ENCODE measurements around the gene MSH3.
"Not testable (repeated sequence)": the region's sequence is repeated elsewhere in the genome, so short reads cannot be mapped to it uniquely, and the experiment has no call there.

The MSH3 gene

DNA sequence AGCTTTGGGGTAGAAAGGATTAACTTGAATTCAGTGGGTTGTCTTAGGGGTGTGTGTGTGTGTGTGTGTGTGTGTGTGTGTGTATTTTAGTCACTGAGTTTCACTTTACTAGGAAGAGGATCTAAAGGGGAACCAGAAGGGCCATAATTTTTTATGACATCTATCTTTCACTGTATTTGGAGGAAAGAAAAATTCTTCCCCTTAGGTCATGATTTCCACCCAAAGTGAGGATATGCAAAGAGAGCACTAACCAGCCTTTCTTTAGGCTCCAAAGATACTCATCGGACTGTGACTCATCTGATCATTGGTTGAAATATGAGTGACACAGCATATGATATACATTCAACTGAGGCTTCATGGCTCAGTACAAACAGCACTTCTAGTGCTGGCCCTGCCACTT lies 230.5 kb downstream of the MSH3 start:
- in situ Hi-C loops (cut with MboI; ENCODE audit: low sequenced_read_pairs): no loop called here

- in situ Hi-C loops (cut with MboI; ENCODE audit: low sequenced_read_pairs): no loop called here
These were observed 231.0 kb downstream of the MSH3 start for GRCh38 chr5:80885396-80886000.

DNA sequence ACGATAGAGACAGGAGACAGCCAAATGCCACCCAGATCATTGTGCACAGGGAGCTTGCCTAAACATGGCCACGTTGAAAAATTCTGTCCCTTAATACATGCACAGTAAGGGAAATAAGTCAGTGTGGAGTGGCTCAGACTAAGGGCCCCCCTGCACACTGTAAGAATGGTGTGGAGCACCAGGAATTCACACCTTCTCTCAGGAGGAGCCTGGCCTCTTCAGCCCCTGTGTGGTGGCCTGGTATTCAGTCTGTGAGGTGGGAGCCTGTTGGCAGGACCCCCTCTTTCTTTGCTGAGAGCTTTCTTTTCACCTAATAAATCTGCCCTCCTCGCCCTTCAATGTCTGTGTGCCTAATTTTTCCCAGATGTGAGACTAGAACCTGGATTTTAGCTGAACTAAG lies 239.6 kb downstream of the MSH3 start:
- in situ Hi-C loops (cut with MboI; ENCODE audit: low sequenced_read_pairs): no loop called here

DNA sequence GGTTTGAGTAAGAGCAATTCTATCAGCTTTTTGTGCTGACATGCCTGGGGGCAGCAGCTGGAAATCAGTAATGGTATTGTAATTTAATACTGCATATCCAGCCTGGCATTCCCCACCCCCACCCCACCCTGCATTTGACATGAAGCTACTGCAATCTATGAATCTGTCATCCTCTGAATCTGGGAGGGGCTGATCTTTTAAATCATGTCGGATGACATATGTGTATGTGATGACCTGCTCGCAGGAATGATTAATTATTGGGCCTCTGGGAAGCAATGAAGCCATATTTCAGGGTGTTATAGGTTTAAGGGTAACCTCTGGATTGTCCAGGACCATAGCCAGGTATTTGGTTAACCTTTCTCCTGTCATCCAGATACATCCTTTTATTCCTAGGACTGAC lies 241.1 kb downstream of the MSH3 start:
- in situ Hi-C loops (cut with MboI; ENCODE audit: low sequenced_read_pairs): no loop called here

GRCh38 chr5:80902624-80903023 lies 248.2 kb downstream of the MSH3 start:
- in situ Hi-C loops (cut with MboI; ENCODE audit: low sequenced_read_pairs): not testable (repeated sequence)

DNA sequence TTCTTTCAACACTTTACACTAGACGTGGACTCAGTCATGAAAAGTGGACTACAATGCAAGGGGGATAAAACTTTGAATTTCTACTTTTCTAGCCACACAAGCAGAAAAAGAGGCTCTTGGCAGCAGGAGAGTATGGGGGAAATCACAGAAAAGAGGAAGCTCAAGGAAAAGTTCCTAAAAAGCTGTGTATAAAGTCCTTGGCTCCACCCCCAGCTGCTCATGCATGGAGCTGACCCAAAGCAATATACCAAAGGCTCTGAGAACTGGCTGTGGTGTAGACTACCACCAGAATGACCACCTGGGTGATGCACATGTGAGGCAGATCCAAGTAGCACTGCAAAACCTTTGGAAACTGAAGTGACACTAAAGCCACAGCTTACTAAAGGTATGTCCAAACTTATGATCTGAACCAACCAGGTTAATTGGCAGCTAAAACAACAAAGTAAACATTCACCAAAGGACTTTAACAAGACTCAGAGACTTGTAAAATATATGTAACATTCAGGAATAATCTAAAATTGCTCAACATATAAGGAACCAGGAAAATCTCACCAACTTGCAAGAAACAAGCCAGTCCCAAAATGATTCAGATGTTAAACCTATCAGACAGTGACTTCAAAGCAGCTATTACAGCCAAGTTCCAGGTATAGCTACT lies 250.2 kb downstream of the MSH3 start:
- in situ Hi-C loops (cut with MboI; ENCODE audit: low sequenced_read_pairs): no loop called here

GRCh38 chr5:80905405-80905804 lies 251.0 kb downstream of the MSH3 start:
- in situ Hi-C loops (cut with MboI; ENCODE audit: low sequenced_read_pairs): no loop called here

DNA sequence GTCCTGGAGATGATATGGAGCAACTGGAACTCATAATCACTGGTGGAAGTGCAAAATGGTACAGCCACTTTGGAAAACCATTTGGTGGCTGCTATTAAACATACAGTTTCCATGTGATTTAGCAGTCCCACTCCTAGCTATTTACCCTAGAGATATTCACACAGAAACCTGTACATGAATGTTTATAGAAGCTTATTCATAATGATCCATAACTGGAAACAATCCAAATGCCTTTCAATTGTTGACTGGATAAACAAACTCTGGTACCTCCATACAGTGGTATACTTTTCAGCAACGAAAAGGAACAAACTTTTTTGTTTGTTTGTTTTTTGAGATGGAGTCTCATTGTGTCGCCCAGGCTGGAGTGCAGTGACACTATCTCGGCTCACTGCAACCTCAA lies 258.0 kb downstream of the MSH3 start:
- in situ Hi-C loops (cut with MboI; ENCODE audit: low sequenced_read_pairs): no loop called here

- in situ Hi-C loops (cut with MboI; ENCODE audit: low sequenced_read_pairs): no loop called here
These were observed 261.3 kb downstream of the MSH3 start for GRCh38 chr5:80915716-80916115.

DNA sequence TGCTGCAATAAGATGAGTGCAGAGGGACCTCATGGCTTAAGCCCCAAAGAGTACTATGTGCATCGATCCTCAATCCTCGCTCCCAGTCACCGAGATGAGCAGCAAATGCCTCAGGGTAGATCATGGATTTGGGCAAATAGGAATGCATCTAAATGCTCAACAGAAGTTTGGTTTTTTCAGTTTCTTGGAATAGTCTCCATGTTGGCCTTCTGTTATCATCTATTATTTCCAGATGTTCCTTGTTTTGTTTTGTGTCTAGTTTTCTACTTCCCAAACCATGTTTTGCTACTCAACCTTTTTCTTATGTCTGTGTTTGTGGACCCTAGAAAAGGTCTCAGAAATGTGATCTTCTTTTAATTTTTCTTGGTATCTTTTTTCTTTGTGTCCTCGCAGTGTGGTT lies 262.2 kb downstream of the MSH3 start:
- in situ Hi-C loops (cut with MboI; ENCODE audit: low sequenced_read_pairs): no loop called here

- in situ Hi-C loops (cut with MboI; ENCODE audit: low sequenced_read_pairs): no loop called here
These were observed 263.2 kb downstream of the MSH3 start for GRCh38 chr5:80917631-80918030.

- in situ Hi-C loops (cut with MboI; ENCODE audit: low sequenced_read_pairs): no loop called here
These were observed 265.3 kb downstream of the MSH3 start for GRCh38 chr5:80919678-80920196.

DNA sequence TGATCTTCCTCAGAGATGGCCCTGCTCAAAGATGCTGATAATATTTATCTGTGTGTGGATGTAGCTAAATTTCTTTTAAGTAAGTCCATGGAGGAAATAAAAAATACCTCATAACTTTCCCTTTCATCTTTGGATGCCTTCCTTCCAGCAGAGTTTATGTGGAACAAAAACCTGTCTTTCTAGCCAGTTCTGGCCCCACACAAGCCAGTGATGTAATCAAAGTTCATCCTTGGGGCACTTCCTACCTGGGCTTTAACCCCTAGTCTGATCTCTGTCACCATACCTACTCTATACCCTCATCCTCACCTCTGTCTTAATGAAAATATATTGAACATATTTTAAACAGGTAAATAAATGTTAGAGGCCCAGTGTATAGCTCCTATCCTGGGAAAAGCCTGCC lies 265.9 kb downstream of the MSH3 start:
- in situ Hi-C loops (cut with MboI; ENCODE audit: low sequenced_read_pairs): no loop called here

- in situ Hi-C loops (cut with MboI; ENCODE audit: low sequenced_read_pairs): no loop called here
These were observed 266.6 kb downstream of the MSH3 start for GRCh38 chr5:80921026-80921425.

DNA sequence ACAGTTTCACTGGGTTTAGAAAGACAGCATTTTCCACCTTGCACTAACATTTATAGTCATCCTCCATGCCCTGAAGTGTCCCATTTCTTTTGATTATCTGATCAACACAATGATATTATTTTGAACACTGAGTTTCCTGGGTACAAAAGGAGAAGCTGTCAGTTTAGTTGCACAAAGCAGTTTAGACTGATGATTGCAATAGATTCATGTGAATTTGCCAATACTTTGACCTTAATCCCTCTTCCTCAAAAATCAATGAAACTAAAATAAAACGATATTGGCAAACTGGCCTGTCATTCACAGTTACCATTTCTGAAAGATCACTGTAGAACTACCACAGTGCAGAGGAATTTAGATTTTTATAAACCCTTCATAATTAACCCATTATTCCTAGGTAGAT lies 271.5 kb downstream of the MSH3 start:
- in situ Hi-C loops (cut with MboI; ENCODE audit: low sequenced_read_pairs): no loop called here

All from HL-60/S4 (cell line).